Peyer's patch (tissue), 4 donors: Measurements from ENCODE around the gene HECTD2. TPM values are rescaled to one million over a fixed set of nuclear protein-coding genes. Genes with fewer than 3 reads are reported as not detected.
"Not testable (repeated sequence)": the region's sequence is repeated elsewhere in the genome, so short reads cannot be mapped to it uniquely, and the experiment has no call there.

ENCODE experiments used
- DNase-seq, 3 donors: peaks; one replicate each; pipeline ENCODE4 v3.0.0-alpha.2; 2017 to 2019
- H3K27ac ChIP-seq, 4 donors: fragments of 200-600 bp; sonication (generic); one replicate each; pipeline ENCODE4 v1.5.1; 2016 to 2019
- H3K27me3 ChIP-seq, 2 donors: fragments of 200-600 bp; sonication (generic); one replicate each; pipeline ENCODE4 v1.5.1; 2019
- H3K36me3 ChIP-seq, 3 donors: fragments of 200-600 bp; sonication (generic); one replicate each; pipeline ENCODE4 v1.5.1; 2016 to 2019
- H3K4me1 ChIP-seq, 4 donors: fragments of 200-600 bp; sonication (generic); one replicate each; pipeline ENCODE4 v1.5.1; 2016 to 2019
- H3K4me3 ChIP-seq, 4 donors: fragments of 200-600 bp; sonication (generic); 1 replicate in 3 of 4; 2 replicates in 1 of 4; pipeline ENCODE4 v1.5.1; 2016 to 2019; ENCODE audit warnings: mild to moderate bottlenecking in 1 of 4
- H3K9me3 ChIP-seq, 4 donors: fragments of 200-600 bp; sonication (generic); one replicate each; pipeline ENCODE4 v1.5.1; 2016 to 2019; ENCODE audit warnings: mild to moderate bottlenecking in 1 of 4
- CTCF ChIP-seq, 6 experiments: fragments of 450-650 bp in 4 of 6; fragments of 200-600 bp in 2 of 6; sonication (generic) in 1 of 6; IDR thresholded peaks; one replicate each; pipeline ENCODE4 v1.5.1; 2017 to 2019; ENCODE audit warnings: antibody characterized with exemption in 6 of 6, mild to moderate bottlenecking in 3 of 6, moderate library complexity in 1 of 6
- POLR2A ChIP-seq, 2 donors: fragments of 450-650 bp; IDR thresholded peaks; one replicate each; pipeline ENCODE4 v1.5.1; 2017; ENCODE audit warnings: antibody characterized with exemption in 2 of 2, mild to moderate bottlenecking in 2 of 2, moderate library complexity in 2 of 2
- total RNA-seq, 4 donors: library from RNA; depleted of rRNA; stranded (reverse); fragments of >200 nt; gene quantifications; one replicate each; pipeline ENCODE4 v1.1.0, GENCODE V29; 2016

The HECTD2 gene
- total RNA-seq, 4 donors from 2014 or later, result 4.4 to 18.2 (median 5.5) TPM

GRCh38 chr10:91367558-91367957 is 42.6 kb upstream of the HECTD2 start:
- Histone ChIP-seq H3K4me3 (no peak overlapping the region), H3K9me3 (no peaks in the 10 kb centered on the region), H3K27me3 (no peaks in the 10 kb centered on the region), H3K36me3 (no peaks in the 10 kb centered on the region), H3K27ac (no peak overlapping the region), H3K4me1 (no peaks in the 10 kb centered on the region)
- no peak for DNase-seq
- TF ChIP-seq POLR2A (IDR thresholded peaks at IDR 0.05) (no peak), CTCF (IDR thresholded peaks at IDR 0.05) (no peak)

DNA sequence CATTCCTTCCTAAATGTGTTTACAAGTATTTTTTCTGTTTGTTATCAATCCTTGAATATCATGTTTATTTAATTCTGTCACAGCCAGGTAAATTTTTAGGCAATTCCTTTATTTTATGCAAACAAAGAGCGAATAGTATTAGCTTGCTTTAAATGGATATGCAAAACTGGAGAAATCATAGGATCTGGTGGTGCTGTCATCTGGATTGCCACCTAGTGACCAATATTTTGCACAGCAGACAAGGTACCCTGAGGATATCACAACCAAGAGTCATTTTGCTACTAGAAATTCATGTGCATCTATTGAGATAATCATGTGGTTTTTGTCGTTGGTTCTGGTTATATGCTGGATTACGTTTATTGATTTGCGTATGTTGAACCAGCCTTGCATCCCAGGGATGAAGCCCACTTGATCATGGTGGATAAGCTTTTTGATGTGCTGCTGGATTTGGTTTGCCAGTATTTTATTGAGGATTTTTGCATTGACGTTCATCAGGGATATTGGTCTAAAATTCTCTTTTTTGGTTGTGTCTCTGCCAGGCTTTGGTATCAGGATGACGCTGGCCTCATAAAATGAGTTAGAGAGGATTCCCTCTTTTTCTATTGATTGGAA is 40.1 kb upstream of the HECTD2 start:
- H3K27me3 ChIP-seq, DNase-seq, H3K36me3 ChIP-seq, H3K4me3 ChIP-seq, H3K4me1 ChIP-seq, H3K27ac ChIP-seq: not testable (repeated sequence)
- peaks cover 0 to 11% (median 2%) of the 10 kb centered on the region in 4 donors for H3K9me3 ChIP-seq
- peak in 4 of 6 experiments; percentile 7 to 41 (median 32) for TF ChIP-seq CTCF (IDR thresholded peaks at IDR 0.05)

- H3K36me3 ChIP-seq, result no peaks in the 10 kb centered on the region
- no peaks in the 10 kb centered on the region for H3K27me3 ChIP-seq
- H3K9me3 ChIP-seq, result peaks cover 0 to 11% (median 2%) of the 10 kb centered on the region in 4 donors
- no peak for TF ChIP-seq CTCF (IDR thresholded peaks at IDR 0.05)
- no peak for TF ChIP-seq POLR2A (IDR thresholded peaks at IDR 0.05)
- DNase-seq, result no peak
- H3K4me1 ChIP-seq, result no peaks in the 10 kb centered on the region
- no peak overlapping the region for H3K27ac ChIP-seq
- H3K4me3 ChIP-seq, result no peak overlapping the region
Measured at GRCh38 chr10:91374052-91374451, 36.1 kb upstream of the HECTD2 start.

- Histone ChIP-seq H3K27me3 (no peaks in the 10 kb centered on the region), H3K4me3 (no peak overlapping the region), H3K27ac (no peak overlapping the region), H3K4me1 (no peaks in the 10 kb centered on the region), H3K36me3 (no peaks in the 10 kb centered on the region), H3K9me3 (peaks cover 0 to 11% (median 2%) of the 10 kb centered on the region in 4 donors)
- DNase-seq, result no peak
- TF ChIP-seq POLR2A (IDR thresholded peaks at IDR 0.05) (no peak), CTCF (IDR thresholded peaks at IDR 0.05) (no peak)
Measured at GRCh38 chr10:91378061-91378460, 32.1 kb upstream of the HECTD2 start.

DNA sequence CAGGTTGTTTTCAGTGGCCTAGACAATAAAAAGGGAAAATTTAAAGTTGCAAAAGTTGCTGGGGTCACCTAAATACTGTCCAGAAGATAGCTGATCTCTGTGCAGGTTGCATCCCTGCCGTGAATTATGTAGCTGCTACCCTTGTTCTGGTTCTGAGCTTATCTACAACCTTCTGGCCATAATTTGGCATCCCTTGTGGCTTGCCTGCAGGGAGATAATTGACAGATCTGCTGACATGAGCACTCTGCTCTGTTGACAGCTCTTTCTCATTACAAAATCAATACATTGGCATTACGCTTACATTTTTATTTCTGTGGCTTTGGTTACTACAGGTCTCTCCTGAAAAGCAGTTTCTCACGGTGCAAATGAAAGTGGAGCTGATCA is 29.3 kb upstream of the HECTD2 start:
- TF ChIP-seq POLR2A (IDR thresholded peaks at IDR 0.05), result no peak
- TF ChIP-seq CTCF (IDR thresholded peaks at IDR 0.05), result no peak
- DNase-seq, result no peak
- Histone ChIP-seq H3K27me3 (no peaks in the 10 kb centered on the region), H3K36me3 (no peaks in the 10 kb centered on the region), H3K9me3 (no peaks in the 10 kb centered on the region), H3K27ac (no peak overlapping the region), H3K4me1 (no peaks in the 10 kb centered on the region), H3K4me3 (no peak overlapping the region)
